Suprapubic skin (tissue), 4 donors: ENCODE results near the gene EPG5.

Experiments used
- EP300 ChIP-seq: sonication (generic); formaldehyde crosslinking; IDR thresholded peaks from one replicate; pipeline ENCODE4 v1.6.1; 2017; ENCODE audit warnings: antibody characterized with exemption
- POLR2A ChIP-seq, 2 donors: fragments of 450-650 bp; IDR thresholded peaks; one replicate each; pipeline ENCODE4 v1.6.1; 2017; ENCODE audit warnings: antibody characterized with exemption in 2 of 2, mild to moderate bottlenecking in 2 of 2, moderate library complexity in 2 of 2
- POLR2AphosphoS5 ChIP-seq, 3 donors: sonication (generic); formaldehyde crosslinking; IDR thresholded peaks; one replicate each; pipeline ENCODE4 v1.6.1; 2017; ENCODE audit warnings: antibody characterized with exemption in 3 of 3
- TF ChIP-seq, protein P1 (sequence below), 2 donors: fragments of 200-600 bp in 1 of 2; fragments of 450-650 bp in 1 of 2; sonication (generic) in 1 of 2; IDR thresholded peaks; one replicate each; pipeline ENCODE4 v1.5.1; 2016 to 2019; ENCODE audit warnings: antibody characterized with exemption in 2 of 2, mild to moderate bottlenecking in 1 of 2, moderate library complexity in 1 of 2

DNA sequence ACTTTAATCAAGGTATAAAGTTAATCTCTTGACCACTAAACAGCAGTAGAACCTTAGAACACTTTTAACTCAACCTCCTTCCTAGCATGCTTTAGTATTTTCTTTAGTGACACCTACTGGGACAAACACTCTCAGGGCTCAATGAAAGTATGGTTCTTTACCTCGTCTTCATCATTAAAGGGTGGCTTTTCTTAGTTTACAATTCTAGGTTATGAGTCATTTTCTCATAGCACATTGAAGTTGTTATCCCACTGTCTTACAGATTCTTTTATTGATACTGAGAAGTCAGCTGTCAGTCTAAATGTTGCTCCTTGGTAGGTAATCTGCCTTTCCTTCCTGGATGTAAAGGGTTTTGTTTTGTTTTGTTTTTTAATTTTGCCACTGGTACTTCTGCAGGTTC is 103.7 kb downstream of the EPG5 start:
- TF ChIP-seq, protein P1, sequence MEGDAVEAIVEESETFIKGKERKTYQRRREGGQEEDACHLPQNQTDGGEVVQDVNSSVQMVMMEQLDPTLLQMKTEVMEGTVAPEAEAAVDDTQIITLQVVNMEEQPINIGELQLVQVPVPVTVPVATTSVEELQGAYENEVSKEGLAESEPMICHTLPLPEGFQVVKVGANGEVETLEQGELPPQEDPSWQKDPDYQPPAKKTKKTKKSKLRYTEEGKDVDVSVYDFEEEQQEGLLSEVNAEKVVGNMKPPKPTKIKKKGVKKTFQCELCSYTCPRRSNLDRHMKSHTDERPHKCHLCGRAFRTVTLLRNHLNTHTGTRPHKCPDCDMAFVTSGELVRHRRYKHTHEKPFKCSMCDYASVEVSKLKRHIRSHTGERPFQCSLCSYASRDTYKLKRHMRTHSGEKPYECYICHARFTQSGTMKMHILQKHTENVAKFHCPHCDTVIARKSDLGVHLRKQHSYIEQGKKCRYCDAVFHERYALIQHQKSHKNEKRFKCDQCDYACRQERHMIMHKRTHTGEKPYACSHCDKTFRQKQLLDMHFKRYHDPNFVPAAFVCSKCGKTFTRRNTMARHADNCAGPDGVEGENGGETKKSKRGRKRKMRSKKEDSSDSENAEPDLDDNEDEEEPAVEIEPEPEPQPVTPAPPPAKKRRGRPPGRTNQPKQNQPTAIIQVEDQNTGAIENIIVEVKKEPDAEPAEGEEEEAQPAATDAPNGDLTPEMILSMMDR (IDR thresholded peaks at IDR 0.05) = no peak
- TF ChIP-seq POLR2AphosphoS5 (IDR thresholded peaks at IDR 0.05) (no peak), POLR2A (IDR thresholded peaks at IDR 0.05) (no peak), EP300 (no peak)
